GM19328 (cell line): ENCODE results near the gene PPP1R14B.

ENCODE experiments used
- ATAC-seq: cut with Tn5 transposase; IDR thresholded peaks from one replicate; pipeline ENCODE4 v1.9.1; 2021; ENCODE audit warnings: mild to moderate bottlenecking, moderate library complexity; ENCODE audit not compliant: unreplicated experiment

Gene PPP1R14B

GRCh38 chr11:64281957-64282770 lies 35.4 kb upstream of the PPP1R14B start:
- no peak for ATAC-seq

GRCh38 chr11:64278576-64279190 lies 31.9 kb upstream of the PPP1R14B start:
- ATAC-seq = no peak

- no peak for ATAC-seq
Observed at GRCh38 chr11:64276653-64277431, 30.1 kb upstream of the PPP1R14B start.

- no peak for ATAC-seq
Observed at GRCh38 chr11:64275841-64276240, 29.1 kb upstream of the PPP1R14B start.

- ATAC-seq = no peak
Observed at GRCh38 chr11:64275031-64275800, 28.5 kb upstream of the PPP1R14B start.

- peak; percentile 72 for ATAC-seq
Observed at GRCh38 chr11:64269540-64270220, 22.9 kb upstream of the PPP1R14B start.

- ATAC-seq = no peak
Observed at GRCh38 chr11:64268893-64269539, 22.3 kb upstream of the PPP1R14B start.

- no peak for ATAC-seq
Observed at GRCh38 chr11:64268025-64268892, 21.5 kb upstream of the PPP1R14B start.

- ATAC-seq = no peak
Observed at GRCh38 chr11:64267207-64267945, 20.6 kb upstream of the PPP1R14B start.

- no peak for ATAC-seq
Observed at GRCh38 chr11:64266339-64266738, 19.6 kb upstream of the PPP1R14B start.

- no peak for ATAC-seq
Observed at GRCh38 chr11:64265176-64266160, 18.7 kb upstream of the PPP1R14B start.

GRCh38 chr11:64264371-64264852 lies 17.7 kb upstream of the PPP1R14B start:
- ATAC-seq = no peak

- no peak for ATAC-seq
Observed at GRCh38 chr11:64263947-64264317, 17.2 kb upstream of the PPP1R14B start.

GRCh38 chr11:64263021-64263946 lies 16.5 kb upstream of the PPP1R14B start:
- no peak for ATAC-seq

- ATAC-seq = no peak
Observed at GRCh38 chr11:64262271-64263002, 15.7 kb upstream of the PPP1R14B start.
